Stromal cell of bone marrow (primary cell): Measurements from ENCODE around the gene BTG3.
A peak's percentile ranks its signal among the peaks of the same experiment; 100 is the strongest.

Source experiments
- DNase-seq: peaks from one replicate; pipeline ENCODE4 v3.0.0-alpha.2; 2012; ENCODE audit warnings: low read depth

BTG3 gene, protein sequence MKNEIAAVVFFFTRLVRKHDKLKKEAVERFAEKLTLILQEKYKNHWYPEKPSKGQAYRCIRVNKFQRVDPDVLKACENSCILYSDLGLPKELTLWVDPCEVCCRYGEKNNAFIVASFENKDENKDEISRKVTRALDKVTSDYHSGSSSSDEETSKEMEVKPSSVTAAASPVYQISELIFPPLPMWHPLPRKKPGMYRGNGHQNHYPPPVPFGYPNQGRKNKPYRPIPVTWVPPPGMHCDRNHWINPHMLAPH

GRCh38 chr21:17612565-17613241 is at the start of gene BTG3:
BTG3 (minus strand) TSS chr21:17612901; CDS start chr21:17609144, 3,757 bp downstream.
- peak; percentile 59 for DNase-seq

DNA sequence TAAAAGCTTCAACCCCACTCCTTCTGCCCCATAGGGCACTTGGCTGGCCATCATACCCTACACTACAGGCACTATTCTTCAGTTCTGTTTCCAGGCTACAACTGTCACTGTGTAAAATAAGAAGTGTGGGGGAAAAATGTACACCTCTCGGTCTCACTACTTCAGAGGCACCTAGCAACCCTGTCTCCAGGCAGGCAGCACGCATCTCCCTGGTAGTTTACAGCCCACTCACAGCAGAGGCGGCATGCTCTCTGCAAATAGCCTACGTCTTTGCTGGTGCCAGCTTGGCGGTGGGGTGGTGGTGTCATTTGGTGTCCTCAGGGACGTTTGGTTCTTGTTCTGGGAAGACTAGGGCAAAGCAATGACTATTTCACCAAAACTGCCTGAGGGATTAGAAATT is 48.2 kb upstream of the BTG3 start:
- no peak for DNase-seq

GRCh38 chr21:17660452-17660851 is 47.8 kb upstream of the BTG3 start:
- DNase-seq, result no peak

DNA sequence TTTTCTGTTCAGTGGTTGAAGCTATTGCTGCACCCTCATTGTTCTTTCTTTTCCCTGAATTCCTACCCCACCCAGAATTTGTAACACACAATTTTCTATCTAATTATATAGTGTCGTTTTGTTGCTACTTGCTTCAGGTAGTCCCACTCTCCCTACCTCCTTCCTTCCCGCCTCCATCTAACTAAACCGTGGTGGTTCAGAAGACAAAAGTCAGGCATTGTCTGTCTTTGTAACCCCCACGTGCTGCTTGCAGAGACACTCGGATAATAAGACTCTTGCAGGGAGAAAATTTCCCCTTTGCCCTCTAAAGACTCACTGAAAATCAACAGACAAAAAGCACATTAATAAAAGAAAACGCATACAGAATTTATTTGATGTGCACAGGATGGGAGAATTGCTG is 46.2 kb upstream of the BTG3 start:
- DNase-seq, result no peak

DNA sequence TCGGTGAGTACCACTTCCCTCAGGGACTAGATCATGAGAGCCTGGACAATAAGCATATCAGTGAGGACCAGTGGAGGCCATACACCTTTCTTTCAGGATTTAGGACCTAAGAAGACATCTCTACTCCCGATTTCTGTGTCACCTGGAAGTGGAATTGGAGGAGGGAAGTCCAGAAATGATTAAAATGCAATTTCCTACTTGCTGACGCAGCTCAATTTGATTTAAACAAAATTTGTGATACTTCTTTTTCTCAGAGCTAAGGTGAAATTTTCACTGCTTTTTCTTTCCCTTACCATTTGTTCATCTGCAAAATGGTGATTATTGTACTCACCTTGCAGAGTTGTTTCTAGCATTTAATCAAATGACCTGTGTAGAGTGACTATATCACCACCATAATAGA is 38.8 kb upstream of the BTG3 start:
- DNase-seq, result no peak

GRCh38 chr21:17650292-17650691 is 37.6 kb upstream of the BTG3 start:
- no peak for DNase-seq

- no peak for DNase-seq
Measured at GRCh38 chr21:17646790-17647189, 34.1 kb upstream of the BTG3 start.

GRCh38 chr21:17644186-17644585 is 31.5 kb upstream of the BTG3 start:
- DNase-seq, result no peak

GRCh38 chr21:17640821-17641220 is 28.1 kb upstream of the BTG3 start:
- no peak for DNase-seq

DNA sequence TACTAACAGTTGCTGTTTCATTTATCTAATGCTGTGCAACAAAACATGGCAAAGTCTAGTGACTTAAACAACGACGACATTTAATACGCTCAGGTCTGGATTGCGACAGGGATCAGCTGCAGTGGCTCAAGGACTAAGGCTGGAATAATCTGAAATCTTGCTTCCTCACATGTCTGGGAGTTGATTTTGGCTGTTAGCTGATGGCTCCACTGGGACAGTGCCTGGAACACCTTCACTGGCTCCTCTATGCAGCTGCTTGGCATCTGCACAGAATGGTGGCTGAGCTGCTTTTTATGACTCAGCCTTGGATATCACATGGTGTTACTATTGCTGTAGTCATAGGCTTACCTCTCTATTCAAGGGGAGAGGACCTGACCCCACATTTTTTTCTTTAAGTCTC is 24.0 kb upstream of the BTG3 start:
- DNase-seq, result no peak

GRCh38 chr21:17631195-17631594 is 18.5 kb upstream of the BTG3 start:
- DNase-seq, result no peak

DNA sequence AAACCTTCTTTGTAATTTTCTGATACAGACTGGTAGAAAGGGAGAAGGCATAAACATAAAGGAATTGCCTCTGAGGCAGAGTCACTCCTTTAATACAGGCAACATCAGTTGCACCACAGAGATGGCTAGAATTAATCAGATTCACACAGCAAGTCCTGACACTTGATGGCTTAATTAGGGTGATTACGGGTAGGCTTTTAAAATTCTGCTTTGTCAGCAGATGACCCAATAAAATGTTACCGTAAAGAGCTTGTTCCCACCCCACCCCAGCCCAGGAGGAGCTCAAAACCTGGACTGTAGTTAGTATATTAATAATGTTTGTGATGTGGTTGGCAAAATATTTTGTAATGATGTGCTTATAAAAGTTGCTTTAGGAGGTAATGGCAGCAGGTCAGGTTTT is 9.3 kb upstream of the BTG3 start:
- DNase-seq, result no peak

- DNase-seq, result no peak
Measured at GRCh38 chr21:17616831-17617230, 4.1 kb upstream of the BTG3 start.

DNA sequence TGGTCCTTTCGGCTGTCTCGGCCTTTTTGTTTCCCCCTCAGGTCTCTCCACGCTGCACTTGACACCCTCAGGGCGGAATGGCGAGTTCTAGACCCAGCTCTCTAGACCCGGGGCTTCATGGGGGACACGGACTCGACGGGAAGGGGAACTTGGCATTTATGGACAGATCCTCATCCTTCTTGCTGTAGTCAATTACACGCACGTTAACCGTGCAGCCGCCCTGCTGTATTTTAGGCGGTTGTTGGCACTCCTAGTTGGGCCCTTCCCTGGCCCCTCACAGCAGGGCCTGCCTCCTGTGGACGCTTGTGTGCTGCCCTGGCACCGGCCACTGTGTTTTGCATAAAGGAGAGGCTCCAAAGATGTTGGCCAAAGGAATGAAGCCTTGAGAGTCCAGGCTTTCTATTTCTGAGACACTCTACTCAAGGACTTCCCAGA is 558 bp upstream of the BTG3 start:
- no peak for DNase-seq

DNA sequence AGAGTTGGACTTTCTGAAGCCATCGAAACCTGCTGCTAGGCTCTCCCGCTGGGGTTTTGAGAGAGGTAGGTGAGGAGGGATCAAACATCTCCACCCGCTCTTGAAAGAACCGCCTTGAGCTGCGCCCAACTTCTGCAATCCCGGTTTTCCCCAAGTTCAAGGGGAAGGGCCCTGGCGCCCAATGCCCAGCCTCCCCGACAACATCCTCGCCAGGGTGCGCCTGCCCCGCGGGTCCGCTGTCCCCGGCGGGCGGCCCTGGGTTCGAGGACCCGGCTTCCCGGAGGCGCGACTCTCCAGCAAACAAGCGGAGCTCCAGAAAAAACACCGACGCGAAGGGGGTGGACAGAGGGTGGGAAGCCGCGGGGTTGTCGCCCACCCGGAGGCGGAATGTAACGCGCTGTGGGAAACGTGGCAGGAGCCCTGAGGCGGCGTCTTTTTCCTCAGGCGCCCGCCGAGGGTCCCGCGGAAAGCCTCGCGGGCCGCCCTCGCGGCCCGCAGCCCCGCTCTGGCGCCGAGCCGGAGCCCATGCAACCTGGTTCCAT is 607 bp downstream of the BTG3 start:
- DNase-seq, result no peak

DNA sequence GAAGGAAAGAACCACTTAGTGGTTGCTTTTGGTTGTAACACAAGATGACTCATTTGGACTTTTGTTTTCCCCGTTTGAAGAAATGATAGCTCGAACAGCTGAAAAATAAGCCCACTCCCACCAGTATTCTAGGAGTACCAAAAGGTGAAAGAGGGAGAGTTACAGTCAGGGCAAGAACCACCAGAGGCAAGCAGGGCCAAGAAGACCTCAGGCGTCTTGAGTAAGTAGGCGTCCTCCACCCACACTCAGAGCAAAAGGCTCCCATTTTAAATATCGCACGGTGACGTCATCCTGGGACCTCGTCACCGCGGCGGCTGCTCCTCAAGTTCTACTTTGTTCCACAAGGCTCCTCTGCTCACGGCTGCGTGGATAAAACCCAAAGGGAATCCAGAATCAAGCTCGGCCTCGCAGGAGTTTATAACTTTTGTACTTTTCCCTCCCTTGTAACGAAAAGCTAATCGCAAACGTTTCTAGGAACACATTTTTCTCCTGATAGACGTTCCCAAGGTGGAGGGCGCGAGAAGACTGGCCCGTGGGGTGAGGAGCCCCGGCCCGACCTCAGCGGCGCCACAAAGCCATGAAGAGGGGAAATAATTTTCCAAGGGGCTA is 1.2 kb downstream of the BTG3 start:
- peak; percentile 82 for DNase-seq

DNA sequence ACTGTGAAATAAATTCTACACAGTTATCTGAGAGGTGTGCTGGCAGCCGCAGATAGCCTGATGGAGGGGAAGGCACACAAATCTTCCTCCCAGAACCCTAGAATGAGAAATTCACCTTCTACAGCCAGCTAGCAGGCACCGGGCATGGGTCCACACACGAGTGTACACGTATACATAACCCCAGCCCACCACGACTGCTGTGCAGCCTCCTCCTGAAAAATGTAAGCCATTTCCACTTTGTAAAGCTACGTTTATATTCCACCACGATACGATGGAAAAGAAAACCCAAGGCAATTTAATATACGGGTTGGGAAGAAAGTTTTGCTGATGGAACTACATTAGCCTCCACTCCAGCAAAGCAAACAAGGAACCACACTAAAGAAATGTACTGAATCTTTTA is 1.8 kb downstream of the BTG3 start:
- no peak for DNase-seq

DNA sequence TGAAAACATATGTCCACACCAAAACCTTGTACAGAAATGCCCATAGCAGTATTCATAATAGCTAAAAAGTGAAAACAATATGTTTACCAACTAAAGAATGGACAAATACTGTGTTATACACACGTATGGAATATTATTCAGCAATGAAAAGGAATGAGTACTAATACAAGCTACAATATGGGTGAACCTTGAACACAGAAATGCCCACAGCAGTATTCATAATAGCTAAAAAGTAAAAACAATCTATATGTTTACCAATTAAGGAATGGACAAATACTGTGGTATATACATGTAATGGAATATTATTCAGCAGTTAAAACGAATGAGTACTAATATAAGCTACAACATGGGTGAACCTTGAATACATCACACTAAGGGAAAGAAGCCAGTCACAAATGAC is 3.0 kb downstream of the BTG3 start:
- DNase-seq, result no peak

- DNase-seq, result no peak
Measured at GRCh38 chr21:17607684-17608083, 5.0 kb downstream of the BTG3 start.

GRCh38 chr21:17602874-17603273 is 9.8 kb downstream of the BTG3 start:
- peak; percentile 50 for DNase-seq

DNA sequence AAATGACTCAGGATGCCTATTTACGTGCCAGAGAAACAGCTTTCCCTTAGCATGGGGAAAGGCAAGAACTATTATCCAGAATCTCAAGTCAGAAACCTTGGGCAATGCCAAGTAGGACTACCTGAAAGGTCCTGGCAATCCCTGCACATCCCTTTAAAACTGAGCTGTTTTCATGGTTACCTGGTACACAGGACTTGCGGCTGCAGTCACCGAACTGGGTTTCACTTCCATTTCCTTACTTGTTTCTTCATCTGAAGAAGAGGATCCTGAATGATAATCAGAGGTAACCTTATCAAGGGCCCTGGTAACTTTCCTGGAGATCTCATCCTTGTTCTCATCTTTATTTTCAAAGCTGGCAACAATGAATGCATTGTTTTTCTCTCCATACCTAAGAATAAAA is 14.3 kb downstream of the BTG3 start:
- DNase-seq, result no peak

GRCh38 chr21:17597680-17598079 is 15.0 kb downstream of the BTG3 start:
- no peak for DNase-seq

GRCh38 chr21:17590430-17590829 is 22.3 kb downstream of the BTG3 start:
- DNase-seq, result no peak
